GM21515 (cell line): ENCODE data around the gene VWA1.

Experiments
- ATAC-seq: cut with Tn5 transposase; IDR thresholded peaks from one replicate; pipeline ENCODE4 v1.9.1; 2021; ENCODE audit not compliant: unreplicated experiment

Gene VWA1

DNA sequence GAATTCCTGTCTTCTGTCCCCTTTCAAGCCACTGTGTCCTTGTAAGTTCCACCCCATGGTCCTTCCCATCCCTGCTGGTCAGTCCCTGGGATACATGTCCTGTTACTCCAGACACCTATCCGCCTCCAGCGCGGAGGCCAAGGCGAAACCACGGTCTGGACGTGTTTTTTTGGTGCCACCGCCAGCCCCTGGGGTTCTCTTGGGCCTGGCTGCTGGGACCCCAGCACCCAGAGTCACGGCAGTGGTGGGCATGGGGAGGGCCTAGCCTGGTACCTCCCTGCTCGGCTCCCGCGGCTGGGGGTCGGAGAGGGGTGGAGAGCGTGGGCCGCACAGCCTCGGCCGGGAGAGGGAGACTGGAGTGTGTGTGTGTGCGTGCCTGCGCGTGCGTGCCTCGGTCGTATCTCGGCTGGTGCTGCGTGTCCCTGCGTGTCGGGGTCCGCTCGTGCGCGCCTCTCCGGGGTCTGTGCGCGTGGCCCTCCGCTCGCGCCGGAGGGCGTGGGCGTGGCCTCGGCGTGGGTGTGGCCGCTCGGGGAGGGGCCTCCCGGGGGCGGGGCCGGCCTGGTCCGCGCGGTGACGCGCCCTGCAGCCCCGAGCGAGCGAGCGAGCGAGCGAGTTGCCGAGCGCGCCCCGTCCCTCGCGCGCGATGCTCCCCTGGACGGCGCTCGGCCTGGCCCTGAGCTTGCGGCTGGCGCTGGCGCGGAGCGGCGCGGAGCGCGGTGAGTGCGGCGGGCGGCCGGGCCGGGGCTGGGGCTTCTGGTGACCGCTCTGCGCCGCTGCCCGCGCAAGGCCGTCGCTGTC is at the start of gene VWA1:
Gene VWA1, plus strand, starts transcription at position 585 of the 798 bp plus-strand sequence. Its CDS starts 59 bp downstream, at position 644.
- ATAC-seq = no peak

DNA sequence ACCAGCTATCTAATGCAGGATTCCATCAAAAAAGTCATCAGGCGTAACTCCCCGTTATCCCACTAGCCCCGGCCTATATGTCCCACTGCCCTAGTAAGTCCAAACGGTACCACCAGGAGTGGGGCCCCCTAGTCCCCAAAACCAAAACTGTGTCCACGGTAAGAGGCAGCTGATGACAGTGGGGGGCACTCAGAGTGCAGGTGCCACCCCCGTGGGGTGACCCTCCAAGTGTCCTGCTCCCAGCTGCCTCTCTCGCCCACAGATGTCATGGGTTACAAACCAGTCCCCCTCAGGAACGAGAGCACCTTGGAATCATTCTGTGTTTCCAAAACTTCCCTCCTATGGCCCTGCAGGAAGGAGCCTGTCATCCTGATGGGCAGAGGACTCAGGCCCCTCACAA is 49.6 kb upstream of the VWA1 start:
- no peak for ATAC-seq

DNA sequence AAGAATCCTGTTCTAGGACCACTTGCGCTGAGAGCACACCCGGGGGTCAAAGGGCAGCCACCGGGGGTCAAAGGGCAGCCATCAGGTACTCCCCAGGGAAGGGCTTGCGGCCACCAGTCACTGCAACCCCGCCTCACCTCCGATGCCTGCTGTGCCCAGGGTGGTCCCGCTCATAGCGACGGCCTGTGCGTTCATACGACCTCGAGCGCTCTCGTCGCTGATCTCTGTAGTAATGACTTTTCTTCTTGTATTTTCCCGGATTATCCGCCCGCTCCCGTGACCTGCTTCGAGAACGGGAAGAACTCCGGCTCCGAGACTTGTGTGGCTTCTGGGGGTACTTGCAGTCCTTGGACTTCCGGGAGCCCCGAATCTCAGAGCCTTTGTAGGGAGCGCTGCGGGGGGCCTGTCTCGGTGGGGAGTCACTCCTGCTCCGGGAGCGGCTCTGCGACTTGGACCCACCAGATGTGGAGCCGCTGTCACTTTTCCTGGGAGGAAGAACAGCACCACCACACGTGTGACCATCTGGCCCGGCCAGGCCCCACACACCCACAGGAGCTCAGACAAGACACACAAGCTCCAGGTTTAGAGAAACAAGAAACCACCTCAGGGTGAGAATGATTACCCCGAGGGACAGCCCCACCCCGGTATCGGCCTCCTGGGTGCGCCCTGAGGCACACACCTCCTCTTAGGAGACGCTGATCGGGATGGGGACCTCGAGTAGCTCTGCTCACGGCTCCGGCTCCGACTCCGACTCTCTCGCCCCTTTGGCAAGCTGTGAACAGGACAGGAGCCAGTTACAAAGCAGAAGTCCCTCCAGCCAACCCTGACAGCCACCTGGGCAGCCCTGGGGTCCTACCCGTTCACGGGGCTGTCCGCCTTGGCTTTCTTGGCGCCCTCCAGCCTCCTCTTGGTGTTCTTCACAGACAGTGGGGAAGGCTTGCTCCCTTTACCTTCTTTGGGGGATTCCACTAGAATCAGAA is 48.1 kb upstream of the VWA1 start:
- no peak for ATAC-seq

DNA sequence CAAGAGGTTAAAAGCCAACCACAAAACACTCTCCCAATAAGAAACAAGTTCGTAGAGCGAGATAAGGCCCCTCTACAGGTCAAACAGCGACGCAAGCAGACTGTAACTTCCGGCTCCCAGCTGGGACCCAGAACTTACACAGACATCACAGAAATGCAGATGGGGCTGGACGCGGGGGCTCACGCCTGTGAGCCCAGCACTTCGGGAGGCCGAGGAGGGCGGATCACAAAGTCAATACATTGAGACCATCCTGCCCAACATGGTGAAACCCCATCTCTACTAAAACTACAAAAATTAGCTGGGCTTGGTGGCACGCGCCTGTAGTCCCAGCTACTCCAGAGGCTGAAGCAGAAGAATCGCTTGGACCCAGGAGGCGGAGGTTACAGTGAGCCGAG is 47.4 kb upstream of the VWA1 start:
- ATAC-seq = no peak

GRCh38 chr1:1390675-1391074 is 44.8 kb upstream of the VWA1 start:
- no peak for ATAC-seq

DNA sequence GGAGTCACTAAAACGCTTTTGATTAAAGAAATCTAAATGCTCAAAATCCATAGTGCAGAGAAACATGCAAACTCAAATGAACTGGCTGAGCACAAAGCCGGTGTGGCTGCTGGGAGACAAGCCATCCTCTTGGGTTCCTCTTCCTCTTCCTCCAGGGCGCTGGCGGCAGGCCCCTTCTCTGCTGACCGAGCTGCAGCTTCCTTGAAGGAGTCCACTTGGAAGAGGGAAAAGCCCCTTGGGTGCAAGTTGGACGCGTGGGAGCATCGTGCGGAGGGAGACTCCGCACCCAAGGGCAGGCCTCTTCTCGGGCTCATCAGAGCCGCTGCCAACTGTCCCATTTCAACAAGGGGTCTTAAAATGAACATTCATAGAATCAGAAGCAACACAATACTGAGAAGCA is 44.3 kb upstream of the VWA1 start:
- no peak for ATAC-seq

- ATAC-seq = no peak
Observed at GRCh38 chr1:1393014-1393413, 42.5 kb upstream of the VWA1 start.

DNA sequence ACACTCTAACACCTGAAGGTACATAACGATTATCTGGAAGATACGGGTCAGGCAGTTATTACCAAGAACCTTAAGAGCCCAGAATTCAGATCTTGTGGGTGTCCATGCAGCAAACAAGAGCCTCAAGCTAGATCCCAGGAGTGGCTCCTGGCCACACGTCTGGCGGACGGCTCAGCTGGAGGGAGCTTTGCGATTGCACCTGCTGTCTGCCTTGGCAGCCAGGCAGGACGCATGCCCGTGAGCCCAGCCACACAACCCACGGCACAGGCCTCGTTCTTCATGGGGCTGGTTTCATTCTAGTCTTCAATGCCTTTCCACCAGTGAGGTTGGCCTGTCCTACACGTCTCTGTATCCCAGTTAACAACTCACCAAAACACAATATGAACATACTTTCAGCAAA is 42.1 kb upstream of the VWA1 start:
- ATAC-seq = no peak

- ATAC-seq = no peak
Observed at GRCh38 chr1:1394116-1394515, 41.4 kb upstream of the VWA1 start.

DNA sequence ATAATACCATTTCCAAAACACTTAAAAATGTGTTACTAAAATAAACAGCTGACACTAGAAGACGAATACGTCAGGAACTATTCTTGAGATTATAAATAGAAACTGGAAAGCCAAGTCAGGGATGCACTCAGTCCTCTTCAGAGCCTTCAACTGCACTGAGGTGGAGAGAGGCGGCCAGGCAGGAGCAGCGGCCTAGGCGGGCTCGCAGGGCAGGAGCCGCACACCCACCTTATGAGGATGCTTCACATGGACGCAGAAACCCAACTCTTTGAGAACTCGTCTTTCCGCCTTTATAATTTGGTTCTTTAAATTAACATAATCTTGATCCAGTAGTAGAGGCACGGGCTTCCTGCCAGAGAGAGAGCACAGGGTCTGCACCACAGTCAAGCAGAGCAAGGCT is 40.3 kb upstream of the VWA1 start:
- no peak for ATAC-seq

DNA sequence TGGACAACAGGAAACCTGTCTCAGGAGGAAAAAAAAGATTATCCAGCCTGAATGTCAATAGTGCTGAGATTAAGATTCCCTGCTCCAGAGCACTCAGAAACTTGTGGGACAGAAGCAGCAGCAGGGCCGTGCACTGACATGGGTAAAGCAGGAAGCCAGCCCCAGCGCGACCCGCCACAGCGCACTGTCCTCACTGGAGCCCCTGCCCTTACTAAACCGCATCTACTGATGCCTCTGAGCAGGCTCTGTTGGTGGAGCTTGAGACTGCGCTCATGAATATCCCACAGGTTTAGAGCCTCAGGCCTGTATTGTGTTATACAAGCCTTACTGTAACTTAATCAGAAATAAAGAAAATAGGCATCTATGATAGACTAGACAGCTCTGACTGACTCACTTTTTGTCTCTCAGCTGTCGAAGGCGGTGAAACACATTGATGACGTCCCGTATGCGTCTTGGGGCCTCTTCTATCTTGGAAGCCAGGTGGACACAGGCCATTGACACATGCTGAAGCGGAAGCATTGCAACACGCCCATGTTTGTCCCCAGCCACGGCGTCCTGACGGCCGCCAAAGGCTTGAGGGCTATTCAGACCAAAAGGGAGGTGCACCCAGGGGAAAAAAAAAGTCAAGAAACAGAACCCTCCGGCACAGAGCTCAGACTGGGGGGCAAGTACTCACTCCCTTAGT is 37.5 kb upstream of the VWA1 start:
- no peak for ATAC-seq

- no peak for ATAC-seq
Observed at GRCh38 chr1:1398677-1399186, 36.8 kb upstream of the VWA1 start.

DNA sequence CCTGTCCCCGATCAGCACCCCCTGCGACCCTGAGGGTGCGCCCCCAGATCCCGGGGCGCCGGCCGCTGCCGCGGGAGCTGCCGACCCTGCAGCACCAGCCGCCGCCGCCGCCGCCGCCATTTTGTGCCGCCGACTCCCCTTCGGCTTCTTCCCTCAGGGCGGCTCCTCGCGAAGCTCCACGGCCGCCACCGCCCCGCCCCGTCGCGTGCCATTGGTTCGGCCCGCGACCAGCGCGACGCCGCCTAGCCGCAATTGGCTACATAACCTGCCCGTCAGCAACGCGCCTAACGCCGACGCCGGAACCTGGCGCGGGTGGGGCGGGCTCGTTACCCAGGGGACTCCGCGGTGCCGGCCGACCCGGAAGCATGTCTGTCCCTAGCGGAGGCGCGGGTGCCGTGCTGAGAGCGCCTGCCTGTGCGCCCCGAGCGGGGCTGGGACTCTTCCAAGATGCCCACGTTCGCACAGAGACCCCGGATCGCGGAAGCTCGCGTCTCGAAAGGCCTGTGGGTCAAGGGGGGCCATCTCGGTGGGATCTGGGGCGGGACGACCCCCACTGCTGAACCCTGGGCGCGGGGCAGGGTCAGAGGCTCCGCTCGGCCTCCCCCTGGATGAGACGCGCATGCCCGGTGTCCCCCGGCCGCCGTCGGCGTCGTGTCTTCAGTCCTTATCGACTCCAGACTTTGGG is 36.2 kb upstream of the VWA1 start, which contains the start of gene CCNL2:
Gene CCNL2, minus strand, starts transcription at position 149 of the 685 bp plus-strand sequence. Its CDS starts 29 bp downstream, at position 120.
- peak; percentile 85 for ATAC-seq

GRCh38 chr1:1399872-1400575 is 35.5 kb upstream of the VWA1 start:
- ATAC-seq = peak; percentile 8

GRCh38 chr1:1400576-1401456 is 34.7 kb upstream of the VWA1 start:
- no peak for ATAC-seq

DNA sequence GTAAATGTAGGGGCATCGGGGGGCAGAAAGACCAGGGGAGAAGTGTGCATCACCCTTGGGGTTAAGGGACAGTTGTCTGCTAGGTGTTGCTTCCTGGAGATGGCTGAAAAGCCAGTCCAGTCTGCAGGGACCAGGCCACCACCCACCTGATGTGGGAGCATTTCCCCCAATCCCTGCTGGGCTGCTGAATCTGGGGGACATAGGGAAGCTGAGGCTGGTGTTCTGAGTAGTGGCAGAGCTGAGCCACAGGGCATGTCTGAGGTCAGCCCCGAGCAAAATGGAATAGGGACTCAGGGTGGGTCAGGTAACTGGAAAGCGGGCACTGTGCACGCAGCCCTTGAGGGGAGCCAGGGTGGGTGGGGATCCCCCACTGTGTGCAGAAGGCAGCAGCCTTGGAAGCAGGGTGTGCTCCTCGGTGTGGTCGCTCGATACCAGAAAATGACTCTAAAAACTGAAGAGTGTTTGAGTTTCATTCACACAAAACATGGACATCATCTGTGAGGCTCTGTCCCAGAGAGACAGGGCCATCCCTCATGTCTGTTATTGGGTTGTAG is 34.0 kb upstream of the VWA1 start:
- ATAC-seq = no peak

GRCh38 chr1:1402072-1402900 is 33.2 kb upstream of the VWA1 start:
- no peak for ATAC-seq
